KMS-11 (cell line): ENCODE measurements around the gene ELF4.

Experiments used
- H2AFZ ChIP-seq: fragments of 200-600 bp; sonication (generic); 2 replicates; pipeline ENCODE4 v1.6.1; 2016; ENCODE audit warnings: antibody characterized with exemption, mixed run types, low read depth
- H3K27ac ChIP-seq: fragments of 200-600 bp; sonication (generic); 2 replicates; pipeline ENCODE4 v1.6.1; 2016; ENCODE audit warnings: mild to moderate bottlenecking, mixed run types
- H3K27me3 ChIP-seq: fragments of 200-600 bp; sonication (generic); 2 replicates; pipeline ENCODE4 v1.6.1; 2017; ENCODE audit warnings: mild to moderate bottlenecking, low read depth, mixed run types, moderate library complexity; ENCODE audit not compliant: insufficient read depth
- H3K36me3 ChIP-seq: fragments of 200-600 bp; sonication (generic); 2 replicates; pipeline ENCODE4 v1.6.1; 2017; ENCODE audit warnings: mild to moderate bottlenecking, mixed run types; ENCODE audit not compliant: insufficient read depth
- H3K4me1 ChIP-seq: fragments of 200-600 bp; sonication (generic); 2 replicates; pipeline ENCODE4 v1.6.1; 2016; ENCODE audit warnings: mild to moderate bottlenecking, low read depth, mixed run types; ENCODE audit not compliant: poor library complexity, severe bottlenecking
- H3K4me2 ChIP-seq: fragments of 200-600 bp; sonication (generic); 2 replicates; pipeline ENCODE4 v1.7.0; 2016; ENCODE audit warnings: mild to moderate bottlenecking, mixed run types
- H3K4me3 ChIP-seq: fragments of 200-600 bp; sonication (generic); IDR thresholded peaks from 2 replicates; pipeline ENCODE4 v1.6.1; 2017; ENCODE audit warnings: low read depth, low read length, mixed read lengths; ENCODE audit not compliant: insufficient read depth
- H3K79me2 ChIP-seq: fragments of 200-600 bp; sonication (generic); 2 replicates; pipeline ENCODE4 v1.6.1; 2016; ENCODE audit warnings: low read depth, mixed run types; ENCODE audit not compliant: insufficient read depth
- H3K9ac ChIP-seq: fragments of 200-600 bp; sonication (generic); 2 replicates; pipeline ENCODE4 v1.6.1; 2016; ENCODE audit warnings: mild to moderate bottlenecking, mixed run types
- H4K20me1 ChIP-seq: fragments of 200-600 bp; sonication (generic); 2 replicates; pipeline ENCODE4 v1.6.1; 2016; ENCODE audit warnings: mild to moderate bottlenecking, mixed run types; ENCODE audit not compliant: insufficient read depth
- CTCF ChIP-seq: fragments of 200-600 bp; sonication (generic); conservative IDR thresholded peaks from 2 replicates; pipeline ENCODE4 v1.6.1; 2017; ENCODE audit warnings: low read depth, mild to moderate bottlenecking, antibody characterized with exemption, low read length, moderate library complexity, mixed read lengths

Gene ELF4

GRCh38 chrX:130081421-130082045 is 28.8 kb downstream of the ELF4 start:
- peak overlapping the region; percentile 27; the same call in 1 of the 2 replicates for H3K9ac ChIP-seq
- peak overlapping the region; percentile 78 for H3K4me2 ChIP-seq
- no peak for TF ChIP-seq CTCF
- no peaks in the 10 kb centered on the region for H3K36me3 ChIP-seq
- no peak overlapping the region for H3K4me3 ChIP-seq
- peaks cover 53% of the 10 kb centered on the region for H3K4me1 ChIP-seq
- H3K27me3 ChIP-seq = no peaks in the 10 kb centered on the region
- H2AFZ ChIP-seq = no peak overlapping the region
- no peaks in the 10 kb centered on the region for H4K20me1 ChIP-seq
- no peaks in the 10 kb centered on the region for H3K79me2 ChIP-seq
- H3K27ac ChIP-seq = peak overlapping the region; percentile 24; the same call in 1 of the 2 replicates

- no peak overlapping the region for H3K9ac ChIP-seq
These were observed 29.4 kb downstream of the ELF4 start for GRCh38 chrX:130080791-130081367.

GRCh38 chrX:130079824-130080406 is 30.4 kb downstream of the ELF4 start:
- TF ChIP-seq CTCF = peak; percentile 82
- no peak overlapping the region for H3K4me3 ChIP-seq
- H3K27me3 ChIP-seq = no peaks in the 10 kb centered on the region
- H2AFZ ChIP-seq = no peak overlapping the region
- H4K20me1 ChIP-seq = no peaks in the 10 kb centered on the region
- H3K79me2 ChIP-seq = no peaks in the 10 kb centered on the region
- H3K36me3 ChIP-seq = no peaks in the 10 kb centered on the region
- H3K4me1 ChIP-seq = peaks cover 37% of the 10 kb centered on the region
- H3K27ac ChIP-seq = no peak overlapping the region
- no peak overlapping the region for H3K4me2 ChIP-seq
- H3K9ac ChIP-seq = no peak overlapping the region

More at GRCh38 chrX:130080791-130081367, 29.4 kb downstream of the ELF4 start:
- H2AFZ ChIP-seq = no peak overlapping the region
- H4K20me1 ChIP-seq = no peaks in the 10 kb centered on the region
- H3K4me1 ChIP-seq = peaks cover 46% of the 10 kb centered on the region
- H3K27ac ChIP-seq = no peak overlapping the region
- no peaks in the 10 kb centered on the region for H3K79me2 ChIP-seq
- no peak overlapping the region for H3K4me3 ChIP-seq
- H3K36me3 ChIP-seq = no peaks in the 10 kb centered on the region
- H3K4me2 ChIP-seq = no peak overlapping the region
- no peak for TF ChIP-seq CTCF
- H3K27me3 ChIP-seq = no peaks in the 10 kb centered on the region

GRCh38 chrX:130075777-130076176 is 34.5 kb downstream of the ELF4 start:
- no peak overlapping the region for H3K4me3 ChIP-seq
- H3K27ac ChIP-seq = no peak overlapping the region
- H3K79me2 ChIP-seq = no peaks in the 10 kb centered on the region
- H4K20me1 ChIP-seq = no peaks in the 10 kb centered on the region
- H3K27me3 ChIP-seq = no peaks in the 10 kb centered on the region
- no peak overlapping the region for H3K4me2 ChIP-seq
- TF ChIP-seq CTCF = no peak
- no peak overlapping the region for H3K9ac ChIP-seq
- no peak overlapping the region for H2AFZ ChIP-seq
- H3K4me1 ChIP-seq = no peaks in the 10 kb centered on the region
- H3K36me3 ChIP-seq = no peaks in the 10 kb centered on the region
